ENCODE measurements around the gene FEN1. TPM values are rescaled to one million over a fixed set of nuclear protein-coding genes. Genes with fewer than 3 reads are reported as not detected.

Gene FEN1
- total RNA-seq, 1 donor from 2014 or later: 51.8 TPM

DNA sequence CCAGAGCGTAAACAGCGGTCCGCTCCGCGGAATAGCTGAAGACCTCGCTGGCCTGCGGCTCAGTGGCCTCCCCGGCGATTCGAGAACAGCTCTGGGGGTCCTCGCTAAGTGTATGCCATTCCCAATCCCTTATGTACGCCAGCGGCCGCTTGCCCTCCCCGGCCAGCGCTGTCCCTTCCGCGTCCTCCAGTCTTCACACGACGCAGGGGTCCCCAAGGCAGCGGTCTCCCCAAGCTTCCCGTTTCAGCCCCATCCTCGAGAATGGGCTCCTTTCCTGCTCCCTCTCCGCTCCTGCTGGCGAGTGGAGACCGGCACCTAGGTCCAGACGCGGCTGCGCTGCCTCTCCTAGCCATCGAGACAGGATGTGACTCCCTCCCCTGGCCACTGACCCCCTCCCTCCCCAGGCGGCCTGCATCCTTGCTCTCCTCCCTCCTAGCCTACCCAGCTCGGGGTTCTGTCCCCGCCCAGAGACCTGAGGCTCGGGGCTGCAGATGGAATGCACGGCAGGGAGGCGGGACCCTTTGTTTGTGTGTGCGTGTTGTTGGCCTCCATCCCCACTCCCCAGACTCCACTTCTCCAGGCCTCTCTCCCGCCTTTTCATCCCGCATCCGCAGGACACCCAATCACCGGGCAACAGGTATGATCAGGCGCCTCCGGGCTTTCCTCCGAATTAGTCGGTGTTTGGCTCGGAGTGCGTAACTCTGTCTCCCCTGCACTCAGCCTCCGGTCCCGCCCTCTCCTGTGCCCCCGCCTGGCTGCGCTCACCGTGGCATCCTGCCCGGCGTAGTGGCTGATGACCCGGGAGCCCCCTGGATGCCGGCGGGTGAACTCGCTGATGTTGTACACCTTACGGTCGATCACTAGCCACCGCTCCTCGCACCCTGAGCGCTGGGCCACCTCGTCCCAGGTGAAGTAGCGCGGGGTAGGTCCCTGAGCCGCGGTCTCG is 23.4 kb downstream of the FEN1 start:
- no peak overlapping the region for H2AFZ ChIP-seq (replicated peaks)
- peaks cover 4% of the 10 kb centered on the region for H4K20me1 ChIP-seq (ENCODE audit: low read depth)
- peaks cover 15% of the 10 kb centered on the region for H3K4me1 ChIP-seq
- H3K27ac ChIP-seq: peak overlapping the region; percentile 95
- peak; percentile 84 for DNase-seq (ENCODE audit: low spot score)
- no peak for TF ChIP-seq EZH2 (IDR thresholded peaks at IDR 0.05)
- TF ChIP-seq, protein P1, sequence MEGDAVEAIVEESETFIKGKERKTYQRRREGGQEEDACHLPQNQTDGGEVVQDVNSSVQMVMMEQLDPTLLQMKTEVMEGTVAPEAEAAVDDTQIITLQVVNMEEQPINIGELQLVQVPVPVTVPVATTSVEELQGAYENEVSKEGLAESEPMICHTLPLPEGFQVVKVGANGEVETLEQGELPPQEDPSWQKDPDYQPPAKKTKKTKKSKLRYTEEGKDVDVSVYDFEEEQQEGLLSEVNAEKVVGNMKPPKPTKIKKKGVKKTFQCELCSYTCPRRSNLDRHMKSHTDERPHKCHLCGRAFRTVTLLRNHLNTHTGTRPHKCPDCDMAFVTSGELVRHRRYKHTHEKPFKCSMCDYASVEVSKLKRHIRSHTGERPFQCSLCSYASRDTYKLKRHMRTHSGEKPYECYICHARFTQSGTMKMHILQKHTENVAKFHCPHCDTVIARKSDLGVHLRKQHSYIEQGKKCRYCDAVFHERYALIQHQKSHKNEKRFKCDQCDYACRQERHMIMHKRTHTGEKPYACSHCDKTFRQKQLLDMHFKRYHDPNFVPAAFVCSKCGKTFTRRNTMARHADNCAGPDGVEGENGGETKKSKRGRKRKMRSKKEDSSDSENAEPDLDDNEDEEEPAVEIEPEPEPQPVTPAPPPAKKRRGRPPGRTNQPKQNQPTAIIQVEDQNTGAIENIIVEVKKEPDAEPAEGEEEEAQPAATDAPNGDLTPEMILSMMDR (IDR thresholded peaks at IDR 0.05): no peak
- TF ChIP-seq EZH2phosphoT487 (IDR thresholded peaks at IDR 0.05): no peak
- peak overlapping the region; percentile 99 for H3K27ac Mint-ChIP-seq
- H3K36me3 ChIP-seq: no peaks in the 10 kb centered on the region
- H3K27me3 ChIP-seq: no peaks in the 10 kb centered on the region
- H3K4me3 Mint-ChIP-seq: peak overlapping the region; percentile 95
- peaks cover 46% of the 10 kb centered on the region for H3F3A ChIP-seq (ENCODE audit: low read depth)
- H3K79me2 ChIP-seq (ENCODE audit: low read depth): peaks cover 82% of the 10 kb centered on the region
- peaks cover 7% of the 10 kb centered on the region for H3K9me3 Mint-ChIP-seq
- no peaks in the 10 kb centered on the region for H3K9me3 ChIP-seq (ENCODE audit: low read depth)
- peak overlapping the region; percentile 67 for H3K4me3 ChIP-seq
- H3K27me3 Mint-ChIP-seq (ENCODE audit: insufficient read depth, low read depth): peaks cover 2% of the 10 kb centered on the region
- H3K9ac ChIP-seq: peak overlapping the region; percentile 69
- peaks cover 25% of the 10 kb centered on the region for H3K4me1 Mint-ChIP-seq
- H3K4me2 ChIP-seq: peak overlapping the region; percentile 78
- H3K36me3 Mint-ChIP-seq: peaks cover 28% of the 10 kb centered on the region

- Mint-ChIP-seq H3K9me3 (peaks cover 7% of the 10 kb centered on the region), H3K4me1 (peaks cover 25% of the 10 kb centered on the region), H3K27me3 (ENCODE audit: insufficient read depth, low read depth) (no peaks in the 10 kb centered on the region), H3K36me3 (peaks cover 28% of the 10 kb centered on the region), H3K27ac (peak within 1 kb of the TSS; percentile 99), H3K4me3 (peak within 1 kb of the TSS; percentile 95)
- H2AFZ ChIP-seq (replicated peaks): no peak within 1 kb of the TSS
- H3K4me1 ChIP-seq: peaks cover 15% of the 10 kb centered on the region
- peaks cover 46% of the 10 kb centered on the region for H3F3A ChIP-seq (ENCODE audit: low read depth)
- peak within 1 kb of the TSS; percentile 95 for H3K27ac ChIP-seq
- H3K9me3 ChIP-seq (ENCODE audit: low read depth): no peaks in the 10 kb centered on the region
- H3K4me3 ChIP-seq: peak within 1 kb of the TSS; percentile 67
- peaks cover 1% of the 10 kb centered on the region for H4K20me1 ChIP-seq (ENCODE audit: low read depth)
- peak; percentile 98 for DNase-seq (ENCODE audit: low spot score)
- peak within 1 kb of the TSS; percentile 69 for H3K9ac ChIP-seq
- TF ChIP-seq EZH2phosphoT487 (IDR thresholded peaks at IDR 0.05): no peak
- TF ChIP-seq EZH2 (IDR thresholded peaks at IDR 0.05): no peak
- TF ChIP-seq, protein P1 (IDR thresholded peaks at IDR 0.05): peak; percentile 68
- H3K79me2 ChIP-seq (ENCODE audit: low read depth): peaks cover 91% of the 10 kb centered on the region
- no peaks in the 10 kb centered on the region for H3K36me3 ChIP-seq
- H3K4me2 ChIP-seq: peak within 1 kb of the TSS; percentile 78
- no peaks in the 10 kb centered on the region for H3K27me3 ChIP-seq
Measured at GRCh38 chr11:61816736-61817455, 24.2 kb downstream of the FEN1 start, which contains the start of gene FADS1. FADS1 (minus strand) TSS chr11:61817003; CDS start chr11:61816929, 74 bp downstream.

GRCh38 chr11:61817471-61818202 is 24.9 kb downstream of the FEN1 start:
- H3K9me3 ChIP-seq (ENCODE audit: low read depth): no peaks in the 10 kb centered on the region
- H3K79me2 ChIP-seq (ENCODE audit: low read depth): peaks cover 90% of the 10 kb centered on the region
- Mint-ChIP-seq H3K27me3 (ENCODE audit: insufficient read depth, low read depth) (peaks cover 2% of the 10 kb centered on the region), H3K36me3 (peaks cover 20% of the 10 kb centered on the region), H3K9me3 (peaks cover 7% of the 10 kb centered on the region), H3K4me3 (peak overlapping the region; percentile 88), H3K27ac (peak overlapping the region; percentile 58), H3K4me1 (peaks cover 25% of the 10 kb centered on the region)
- peak overlapping the region; percentile 25 for H3K9ac ChIP-seq
- H3F3A ChIP-seq (ENCODE audit: low read depth): peaks cover 46% of the 10 kb centered on the region
- peak overlapping the region; percentile 95 for H3K27ac ChIP-seq
- H4K20me1 ChIP-seq (ENCODE audit: low read depth): no peaks in the 10 kb centered on the region
- peaks cover 15% of the 10 kb centered on the region for H3K4me1 ChIP-seq
- TF ChIP-seq EZH2phosphoT487 (IDR thresholded peaks at IDR 0.05): no peak
- TF ChIP-seq EZH2 (IDR thresholded peaks at IDR 0.05): no peak
- TF ChIP-seq, protein P1 (IDR thresholded peaks at IDR 0.05): no peak
- H3K27me3 ChIP-seq: no peaks in the 10 kb centered on the region
- no peaks in the 10 kb centered on the region for H3K36me3 ChIP-seq
- no peak for DNase-seq (ENCODE audit: low spot score)
- peak overlapping the region; percentile 78 for H3K4me2 ChIP-seq
- peak overlapping the region; percentile 67 for H3K4me3 ChIP-seq
- no peak overlapping the region for H2AFZ ChIP-seq (replicated peaks)

Measured in neural progenitor cell (in vitro differentiated cells).